ENCODE data around the gene MRPL55. TPM values are rescaled to one million over a fixed set of nuclear protein-coding genes. Genes with fewer than 3 reads are reported as not detected.

Gene MRPL55
- total and polyA plus RNA-seq, 2 experiments from 2014 or later = 57.5 to 95.1 TPM

DNA sequence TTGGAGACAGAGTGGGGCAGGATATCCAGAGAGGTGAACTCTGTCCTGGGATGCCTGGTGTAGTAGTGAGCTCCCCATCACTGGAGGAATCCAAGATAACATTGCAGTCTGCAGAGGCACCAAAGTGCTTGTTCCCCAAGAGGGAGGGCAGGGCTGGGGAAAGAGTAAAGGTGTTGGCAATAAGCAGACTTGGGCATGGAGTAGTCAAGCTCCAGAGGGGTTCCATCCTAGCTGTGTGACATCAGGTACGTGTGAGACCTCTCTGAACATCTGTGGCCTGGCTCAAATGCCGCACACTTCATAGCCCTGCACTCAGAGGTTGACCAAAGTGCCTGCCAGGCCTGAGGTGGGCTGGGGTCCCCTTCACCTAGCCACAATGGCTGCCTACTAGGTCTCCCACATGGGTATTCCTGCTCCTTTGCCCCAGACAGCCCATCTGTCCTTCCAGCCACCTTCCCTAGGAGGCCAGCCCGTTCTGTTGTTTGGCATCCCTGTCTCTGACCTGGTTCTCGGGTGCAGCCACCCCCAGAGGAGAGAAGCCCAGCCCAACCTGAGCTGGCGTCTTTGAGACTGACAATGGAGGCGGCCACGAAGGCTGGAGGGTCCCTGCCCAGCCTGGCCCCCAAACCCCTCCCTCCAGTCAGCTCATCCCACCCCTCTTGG lies 29.4 kb downstream of the MRPL55 start:
- no peak overlapping the region for H3K4me2 ChIP-seq (ENCODE audit: unreplicated experiment)
- 92 to 93% methylated on average over 3 to 7 of the region's 7 CpGs for WGBS, 2 experiments (ENCODE audit: low coverage in 1 of 2, low lambda C conversion rate in 2 of 2, missing lambda C conversion rate in 2 of 2)
- H3F3A ChIP-seq (ENCODE audit: insufficient read depth) = peaks cover 12% of the 10 kb centered on the region
- H3K79me2 ChIP-seq (ENCODE audit: insufficient read depth) = peaks cover 65% of the 10 kb centered on the region
- no peak for TF ChIP-seq EZH2phosphoT487 (IDR thresholded peaks at IDR 0.05; ENCODE audit: insufficient read depth, low read depth)
- TF ChIP-seq EZH2 (IDR thresholded peaks at IDR 0.05; ENCODE audit: insufficient read depth, poor library complexity, severe bottlenecking) = no peak
- H3K36me3 ChIP-seq (ENCODE audit: low read depth) = no peaks in the 10 kb centered on the region
- no peaks in the 10 kb centered on the region for H3K9me3 ChIP-seq (ENCODE audit: low read depth)
- no peak overlapping the region for H3K4me3 ChIP-seq
- H3K27me3 ChIP-seq (replicated peaks; ENCODE audit: insufficient read depth) = no peaks in the 10 kb centered on the region
- H3K9ac ChIP-seq = no peak overlapping the region
- no peak overlapping the region for H2AFZ ChIP-seq
- H3K4me1 ChIP-seq (ENCODE audit: insufficient read depth) = peaks cover 8% of the 10 kb centered on the region
- no peak for DNase-seq
- no peaks in the 10 kb centered on the region for H3K9me2 ChIP-seq (ENCODE audit: insufficient read depth)
- H4K20me1 ChIP-seq (ENCODE audit: insufficient read depth) = peaks cover 2% of the 10 kb centered on the region
- in situ Hi-C loops (cut with MboI) = loop anchor here (10.0 kb wide), 1 partner anchor 65 kb away; no protein-coding TSS in a partner anchor
- H3K27ac ChIP-seq = no peak overlapping the region

DNA sequence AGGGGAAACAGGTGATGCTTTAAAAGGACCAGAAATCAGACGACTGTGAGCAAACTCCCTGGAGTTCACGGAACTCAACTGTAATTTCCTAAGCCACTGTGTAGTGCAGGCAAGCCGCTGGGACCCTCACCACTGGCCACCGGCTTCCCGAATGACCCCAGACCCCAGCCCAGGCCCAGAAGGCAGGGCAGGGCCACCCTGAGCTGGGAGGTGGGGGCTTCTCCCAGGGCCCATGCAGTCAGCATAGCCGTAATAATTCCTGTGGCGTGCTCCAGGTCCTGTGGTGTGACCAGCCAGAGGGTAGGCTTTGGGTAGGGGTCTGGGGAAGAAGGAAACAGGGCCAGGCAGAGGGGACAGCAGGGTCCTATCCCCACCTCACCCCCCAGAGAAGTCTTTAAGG lies 30.1 kb downstream of the MRPL55 start:
- Histone ChIP-seq H3K9ac (no peak overlapping the region), H3K36me3 (ENCODE audit: low read depth) (no peaks in the 10 kb centered on the region), H3K27me3 (replicated peaks; ENCODE audit: insufficient read depth) (no peaks in the 10 kb centered on the region), H4K20me1 (ENCODE audit: insufficient read depth) (no peaks in the 10 kb centered on the region), H3K79me2 (ENCODE audit: insufficient read depth) (peaks cover 57% of the 10 kb centered on the region), H3K9me2 (ENCODE audit: insufficient read depth) (no peaks in the 10 kb centered on the region), H3K4me3 (no peak overlapping the region), H3K27ac (no peak overlapping the region), H3F3A (ENCODE audit: insufficient read depth) (peaks cover 5% of the 10 kb centered on the region), H3K9me3 (ENCODE audit: low read depth) (no peaks in the 10 kb centered on the region), H2AFZ (no peak overlapping the region), H3K4me2 (ENCODE audit: unreplicated experiment) (no peak overlapping the region), H3K4me1 (ENCODE audit: insufficient read depth) (peaks cover 5% of the 10 kb centered on the region; the same call in 1 of the 2 replicates)
- 85 to 88% methylated on average over 7 of the region's 7 CpGs for WGBS, 2 experiments (ENCODE audit: low coverage in 1 of 2, low lambda C conversion rate in 2 of 2, missing lambda C conversion rate in 2 of 2)
- no peak for DNase-seq
- in situ Hi-C loops (cut with MboI) = loop anchor here (10.0 kb wide), 1 partner anchor 64 kb away; no protein-coding TSS in a partner anchor
- TF ChIP-seq EZH2 (IDR thresholded peaks at IDR 0.05; ENCODE audit: insufficient read depth, poor library complexity, severe bottlenecking) (no peak), EZH2phosphoT487 (IDR thresholded peaks at IDR 0.05; ENCODE audit: insufficient read depth, low read depth) (no peak)

DNA sequence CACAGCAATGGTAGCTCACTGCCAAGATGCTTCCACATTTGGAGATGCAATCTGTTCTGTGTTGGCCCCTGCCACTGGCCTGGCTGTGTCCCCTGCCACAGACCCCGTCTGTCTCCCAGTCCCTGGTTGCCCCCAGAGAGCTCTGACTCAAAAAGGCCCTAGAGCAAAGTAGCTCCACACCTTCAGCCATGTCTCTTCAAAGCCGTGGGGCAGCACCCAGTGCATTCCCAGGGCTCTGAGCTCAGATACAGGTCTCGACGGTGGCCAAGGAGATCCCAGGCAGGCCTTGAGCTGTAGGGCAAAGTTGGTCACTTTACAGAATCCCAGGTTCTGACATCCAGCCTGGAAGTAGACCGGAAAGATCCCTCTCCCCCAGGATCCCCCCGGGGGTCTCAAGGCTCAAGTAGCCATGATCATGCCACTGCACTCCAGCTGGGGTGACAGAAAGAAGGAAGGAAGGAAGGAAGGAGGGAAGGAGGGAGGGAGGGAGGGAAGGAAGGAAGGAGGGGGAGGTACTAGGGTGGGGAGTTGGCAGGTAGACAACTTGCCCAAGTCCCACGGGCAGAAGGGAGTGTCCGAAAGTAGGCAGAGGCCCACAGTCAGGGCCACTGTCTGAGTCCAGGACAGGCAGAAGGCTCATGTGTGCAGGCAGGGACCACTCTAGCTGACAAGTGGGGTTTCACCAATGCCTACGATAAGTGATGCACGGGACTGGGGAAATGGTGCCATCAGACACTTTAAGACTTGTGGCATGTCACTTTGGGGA lies 31.4 kb downstream of the MRPL55 start:
- H3K9me2 ChIP-seq (ENCODE audit: insufficient read depth) = no peaks in the 10 kb centered on the region
- H3K4me1 ChIP-seq (ENCODE audit: insufficient read depth) = peaks cover 5% of the 10 kb centered on the region; the same call in 1 of the 2 replicates
- no peak overlapping the region for H3K27ac ChIP-seq
- in situ Hi-C loops (cut with MboI) = loop anchor here (10.0 kb wide), 1 partner anchor 63 kb away; no protein-coding TSS in a partner anchor
- H3K79me2 ChIP-seq (ENCODE audit: insufficient read depth) = peaks cover 45% of the 10 kb centered on the region
- H4K20me1 ChIP-seq (ENCODE audit: insufficient read depth) = no peaks in the 10 kb centered on the region
- no peaks in the 10 kb centered on the region for H3F3A ChIP-seq (ENCODE audit: insufficient read depth)
- no peak overlapping the region for H3K9ac ChIP-seq
- TF ChIP-seq EZH2phosphoT487 (IDR thresholded peaks at IDR 0.05; ENCODE audit: insufficient read depth, low read depth) (no peak), EZH2 (IDR thresholded peaks at IDR 0.05; ENCODE audit: insufficient read depth, poor library complexity, severe bottlenecking) (no peak)
- H3K4me2 ChIP-seq (ENCODE audit: unreplicated experiment) = no peak overlapping the region
- H3K9me3 ChIP-seq (ENCODE audit: low read depth) = no peaks in the 10 kb centered on the region
- H3K36me3 ChIP-seq (ENCODE audit: low read depth) = no peaks in the 10 kb centered on the region
- H3K4me3 ChIP-seq = no peak overlapping the region
- no peak for DNase-seq
- WGBS, 2 experiments (ENCODE audit: low coverage in 1 of 2, low lambda C conversion rate in 2 of 2, missing lambda C conversion rate in 2 of 2) = 68 to 77% methylated on average over 8 to 10 of the region's 10 CpGs
- H2AFZ ChIP-seq = no peak overlapping the region
- H3K27me3 ChIP-seq (replicated peaks; ENCODE audit: insufficient read depth) = no peaks in the 10 kb centered on the region

DNA sequence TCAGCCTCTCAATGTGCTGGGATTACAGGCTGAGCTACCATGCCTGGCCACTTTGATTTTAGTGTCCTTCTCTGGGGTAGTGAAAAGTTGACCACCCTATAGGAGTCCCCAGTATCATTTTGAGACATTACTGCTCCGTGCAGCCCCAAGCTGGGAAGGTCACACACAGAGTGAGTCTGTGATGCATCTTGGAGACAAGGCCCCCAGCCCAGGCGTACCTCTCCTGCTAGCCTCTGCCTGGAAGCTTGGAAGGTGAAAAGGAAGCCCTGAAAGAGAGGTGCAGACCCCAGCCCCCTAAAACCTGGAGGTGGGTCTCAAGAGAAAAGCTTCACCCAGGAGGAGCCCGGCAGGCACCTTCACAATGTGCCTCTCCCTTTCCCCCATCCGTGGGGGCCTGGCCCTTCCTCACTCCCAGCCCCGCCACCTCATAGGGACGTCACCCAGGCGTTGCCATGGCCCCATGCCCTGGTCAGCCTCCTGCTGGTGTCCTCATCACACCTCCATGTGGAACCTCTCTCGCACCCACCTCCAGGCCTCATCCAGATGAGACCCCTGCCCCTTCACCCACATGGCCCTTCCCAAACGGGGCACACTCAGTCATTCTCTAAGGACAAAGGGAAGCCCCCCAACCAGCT lies 32.2 kb downstream of the MRPL55 start:
- H4K20me1 ChIP-seq (ENCODE audit: insufficient read depth) = no peaks in the 10 kb centered on the region
- no peak overlapping the region for H3K4me2 ChIP-seq (ENCODE audit: unreplicated experiment)
- no peaks in the 10 kb centered on the region for H3K9me2 ChIP-seq (ENCODE audit: insufficient read depth)
- WGBS, 2 experiments (ENCODE audit: low coverage in 1 of 2, low lambda C conversion rate in 2 of 2, missing lambda C conversion rate in 2 of 2) = 62 to 67% methylated on average over 8 to 9 of the region's 9 CpGs
- H3K36me3 ChIP-seq (ENCODE audit: low read depth) = no peaks in the 10 kb centered on the region
- no peaks in the 10 kb centered on the region for H3K27me3 ChIP-seq (replicated peaks; ENCODE audit: insufficient read depth)
- no peak overlapping the region for H3K9ac ChIP-seq
- no peak for DNase-seq
- H3K9me3 ChIP-seq (ENCODE audit: low read depth) = no peaks in the 10 kb centered on the region
- TF ChIP-seq EZH2phosphoT487 (IDR thresholded peaks at IDR 0.05; ENCODE audit: insufficient read depth, low read depth) = no peak
- no peak for TF ChIP-seq EZH2 (IDR thresholded peaks at IDR 0.05; ENCODE audit: insufficient read depth, poor library complexity, severe bottlenecking)
- no peaks in the 10 kb centered on the region for H3F3A ChIP-seq (ENCODE audit: insufficient read depth)
- H3K4me3 ChIP-seq = no peak overlapping the region
- H3K4me1 ChIP-seq (ENCODE audit: insufficient read depth) = peaks cover 5% of the 10 kb centered on the region; the same call in 1 of the 2 replicates
- peaks cover 39% of the 10 kb centered on the region for H3K79me2 ChIP-seq (ENCODE audit: insufficient read depth)
- H2AFZ ChIP-seq = no peak overlapping the region
- in situ Hi-C loops (cut with MboI) = loop anchor here (10.0 kb wide), 1 partner anchor 62 kb away; no protein-coding TSS in a partner anchor
- H3K27ac ChIP-seq = no peak overlapping the region
